WI38 (cell line): ENCODE measurements around the gene C1orf21.

Experiments used
- H3K4me3 ChIP-seq: 2 replicates; pipeline ENCODE4 v1.5.1; 2011; ENCODE audit warnings: low read depth, mild to moderate bottlenecking, control low read depth, low read length
- TF ChIP-seq, protein P1 (sequence below): IDR thresholded peaks from 2 replicates; pipeline ENCODE4 v1.5.1; 2012; ENCODE audit warnings: low read depth, mild to moderate bottlenecking, control low read depth, low read length

Gene C1orf21

GRCh38 chr1:184469396-184469795 is 82.6 kb downstream of the C1orf21 start:
- TF ChIP-seq, protein P1, sequence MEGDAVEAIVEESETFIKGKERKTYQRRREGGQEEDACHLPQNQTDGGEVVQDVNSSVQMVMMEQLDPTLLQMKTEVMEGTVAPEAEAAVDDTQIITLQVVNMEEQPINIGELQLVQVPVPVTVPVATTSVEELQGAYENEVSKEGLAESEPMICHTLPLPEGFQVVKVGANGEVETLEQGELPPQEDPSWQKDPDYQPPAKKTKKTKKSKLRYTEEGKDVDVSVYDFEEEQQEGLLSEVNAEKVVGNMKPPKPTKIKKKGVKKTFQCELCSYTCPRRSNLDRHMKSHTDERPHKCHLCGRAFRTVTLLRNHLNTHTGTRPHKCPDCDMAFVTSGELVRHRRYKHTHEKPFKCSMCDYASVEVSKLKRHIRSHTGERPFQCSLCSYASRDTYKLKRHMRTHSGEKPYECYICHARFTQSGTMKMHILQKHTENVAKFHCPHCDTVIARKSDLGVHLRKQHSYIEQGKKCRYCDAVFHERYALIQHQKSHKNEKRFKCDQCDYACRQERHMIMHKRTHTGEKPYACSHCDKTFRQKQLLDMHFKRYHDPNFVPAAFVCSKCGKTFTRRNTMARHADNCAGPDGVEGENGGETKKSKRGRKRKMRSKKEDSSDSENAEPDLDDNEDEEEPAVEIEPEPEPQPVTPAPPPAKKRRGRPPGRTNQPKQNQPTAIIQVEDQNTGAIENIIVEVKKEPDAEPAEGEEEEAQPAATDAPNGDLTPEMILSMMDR, result no peak
- no peak overlapping the region for H3K4me3 ChIP-seq

DNA sequence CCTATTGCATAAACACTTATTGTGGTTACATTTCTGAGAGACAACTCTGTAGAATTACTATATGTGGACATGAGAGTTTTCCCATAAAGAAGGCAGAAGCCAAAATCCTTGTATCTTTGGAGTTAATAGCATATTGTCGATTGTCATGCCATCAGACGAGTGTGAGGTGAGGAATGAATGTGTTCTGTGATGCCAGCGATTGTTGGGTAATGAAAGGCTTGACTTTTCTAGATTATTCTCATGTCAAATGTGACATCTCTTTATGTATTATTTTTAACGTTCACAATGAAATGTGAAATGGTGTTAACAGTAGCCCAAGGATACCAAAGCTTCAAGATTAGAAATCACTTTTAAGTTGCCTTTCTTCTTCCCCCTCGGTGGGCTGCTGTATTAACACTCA is 84.9 kb downstream of the C1orf21 start:
- TF ChIP-seq, protein P1, result no peak

DNA sequence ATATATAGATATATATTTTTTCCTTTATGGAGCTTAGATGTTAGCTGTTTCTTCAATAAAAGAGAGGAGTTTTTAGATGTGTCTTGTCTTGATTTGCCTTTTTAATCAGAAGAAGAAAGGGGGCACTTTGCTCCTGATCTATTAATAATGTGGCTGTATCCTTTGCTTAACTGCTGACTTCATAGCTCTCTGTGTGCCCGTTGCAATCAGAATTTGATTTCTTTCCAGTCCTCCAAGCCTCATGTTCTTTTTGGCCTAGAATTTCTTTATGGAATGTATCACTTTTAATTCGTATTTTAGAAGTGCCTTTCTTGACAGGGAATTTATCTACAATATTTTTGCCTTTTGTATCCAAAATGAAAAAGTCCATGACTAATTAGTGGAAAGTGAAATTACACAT is 85.3 kb downstream of the C1orf21 start:
- TF ChIP-seq, protein P1, result no peak
- no peak overlapping the region for H3K4me3 ChIP-seq

More for the DNA sequence above, 84.9 kb downstream of the C1orf21 start:
- H3K4me3 ChIP-seq, result no peak overlapping the region

DNA sequence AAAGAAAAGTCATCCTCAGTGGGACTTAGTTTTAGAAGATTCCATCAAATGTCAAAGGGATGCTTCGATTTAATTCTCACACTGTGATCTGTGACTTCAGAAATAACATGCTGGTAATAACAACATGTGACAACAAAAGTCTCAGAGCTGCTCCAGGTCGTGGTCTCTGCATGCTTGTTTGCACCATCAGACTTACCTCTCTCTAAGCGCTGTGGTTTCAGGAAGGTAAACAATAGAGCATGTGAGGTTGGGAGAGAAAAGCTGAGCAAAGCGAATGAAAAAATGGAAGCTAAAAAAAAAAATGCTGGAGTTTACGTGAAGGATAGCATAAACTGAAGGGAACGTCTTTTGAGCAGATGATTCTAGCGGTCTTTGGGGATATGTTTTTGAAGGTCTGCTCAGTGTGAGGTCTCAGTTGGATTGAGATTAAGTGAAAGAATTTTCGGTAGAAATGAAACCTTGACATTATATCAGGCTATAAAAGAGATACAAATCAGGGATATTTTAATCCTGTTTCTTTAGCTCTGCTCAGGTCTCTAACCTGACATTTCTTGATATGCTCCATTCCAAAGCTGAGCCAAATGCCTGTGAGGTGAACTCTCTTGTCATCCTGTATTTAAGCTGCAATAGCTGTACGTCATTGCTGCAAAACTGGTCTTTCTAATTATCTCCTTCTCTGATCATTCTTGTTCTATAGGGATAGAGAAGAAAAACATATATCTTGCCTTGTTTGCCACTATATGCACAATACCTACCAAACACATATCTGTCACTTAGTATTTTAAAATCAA is 86.5 kb downstream of the C1orf21 start:
- TF ChIP-seq, protein P1, result no peak
- no peak overlapping the region for H3K4me3 ChIP-seq

GRCh38 chr1:184476187-184476586 is 89.4 kb downstream of the C1orf21 start:
- H3K4me3 ChIP-seq, result no peak overlapping the region
- TF ChIP-seq, protein P1, result no peak

- TF ChIP-seq, protein P1, result no peak
- H3K4me3 ChIP-seq, result no peak overlapping the region
Measured at GRCh38 chr1:184479435-184480167, 92.8 kb downstream of the C1orf21 start.

- TF ChIP-seq, protein P1, result no peak
- no peak overlapping the region for H3K4me3 ChIP-seq
Measured at GRCh38 chr1:184480736-184481135, 93.9 kb downstream of the C1orf21 start.
